Astrocyte of the spinal cord (primary cell): ENCODE results near the gene MISP3.

ENCODE experiments used
- DNase-seq: peaks from one replicate; pipeline ENCODE4 v3.0.0; 2011; ENCODE audit warnings: low read depth, low spot score
- H3K4me3 ChIP-seq: 2 replicates; pipeline ENCODE4 v1.5.1; 2011; ENCODE audit warnings: low read depth, mild to moderate bottlenecking, low read length, moderate library complexity
- in situ Hi-C: cut with HindIII; loops from 2 replicates; pipeline ENCODE4 v1.10.0; 2017; ENCODE audit warnings: low sequenced_read_pairs
- TF ChIP-seq, protein P1 (sequence below): IDR thresholded peaks from 2 replicates; pipeline ENCODE4 v1.5.1; 2012; ENCODE audit warnings: low read depth, mild to moderate bottlenecking, low read length, inconsistent platforms

Gene MISP3

DNA sequence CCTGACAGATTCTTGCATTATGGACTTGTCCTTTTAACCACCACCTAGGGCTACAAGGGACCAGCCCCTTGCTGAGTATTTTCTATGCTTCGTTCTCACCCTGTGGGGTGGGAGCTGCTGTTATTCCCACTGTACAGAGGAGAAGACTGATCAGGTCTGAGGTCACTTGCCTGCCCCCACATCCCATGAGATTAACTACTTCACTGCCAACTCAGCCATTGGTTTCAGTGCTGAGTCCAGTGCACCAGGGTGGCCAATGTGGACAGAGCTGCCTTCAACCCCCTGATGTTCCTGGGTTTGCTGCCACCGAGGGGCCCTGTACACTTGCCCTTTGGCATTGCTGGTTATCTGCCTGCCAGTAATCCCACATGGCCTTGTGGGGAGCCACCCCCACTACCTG lies 38.1 kb downstream of the MISP3 start:
- TF ChIP-seq, protein P1, sequence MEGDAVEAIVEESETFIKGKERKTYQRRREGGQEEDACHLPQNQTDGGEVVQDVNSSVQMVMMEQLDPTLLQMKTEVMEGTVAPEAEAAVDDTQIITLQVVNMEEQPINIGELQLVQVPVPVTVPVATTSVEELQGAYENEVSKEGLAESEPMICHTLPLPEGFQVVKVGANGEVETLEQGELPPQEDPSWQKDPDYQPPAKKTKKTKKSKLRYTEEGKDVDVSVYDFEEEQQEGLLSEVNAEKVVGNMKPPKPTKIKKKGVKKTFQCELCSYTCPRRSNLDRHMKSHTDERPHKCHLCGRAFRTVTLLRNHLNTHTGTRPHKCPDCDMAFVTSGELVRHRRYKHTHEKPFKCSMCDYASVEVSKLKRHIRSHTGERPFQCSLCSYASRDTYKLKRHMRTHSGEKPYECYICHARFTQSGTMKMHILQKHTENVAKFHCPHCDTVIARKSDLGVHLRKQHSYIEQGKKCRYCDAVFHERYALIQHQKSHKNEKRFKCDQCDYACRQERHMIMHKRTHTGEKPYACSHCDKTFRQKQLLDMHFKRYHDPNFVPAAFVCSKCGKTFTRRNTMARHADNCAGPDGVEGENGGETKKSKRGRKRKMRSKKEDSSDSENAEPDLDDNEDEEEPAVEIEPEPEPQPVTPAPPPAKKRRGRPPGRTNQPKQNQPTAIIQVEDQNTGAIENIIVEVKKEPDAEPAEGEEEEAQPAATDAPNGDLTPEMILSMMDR = no peak
- in situ Hi-C loops = no loop called here
- no peak for DNase-seq
- H3K4me3 ChIP-seq = no peak overlapping the region

DNA sequence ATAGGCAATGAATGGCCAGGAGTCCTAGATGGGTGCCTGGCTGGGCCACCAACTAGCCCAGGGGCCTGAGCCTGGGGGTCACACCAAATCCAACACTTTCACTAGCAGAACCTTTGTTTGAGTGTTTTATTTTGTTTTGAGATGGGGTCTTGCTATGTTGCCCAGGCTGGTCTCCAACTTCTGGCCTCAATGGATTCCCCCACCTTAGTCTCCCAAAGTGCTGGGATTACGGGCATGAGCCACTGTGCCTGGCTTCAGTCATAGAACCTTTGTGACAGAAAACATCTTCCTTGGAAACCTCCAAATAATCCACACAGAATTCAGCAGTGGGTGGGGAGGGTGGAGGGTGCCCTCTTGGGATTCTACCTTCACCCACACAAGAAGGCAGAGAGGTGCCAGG lies 38.9 kb downstream of the MISP3 start:
- no peak overlapping the region for H3K4me3 ChIP-seq
- DNase-seq = no peak
- in situ Hi-C loops = no loop called here
- TF ChIP-seq, protein P1 = no peak

DNA sequence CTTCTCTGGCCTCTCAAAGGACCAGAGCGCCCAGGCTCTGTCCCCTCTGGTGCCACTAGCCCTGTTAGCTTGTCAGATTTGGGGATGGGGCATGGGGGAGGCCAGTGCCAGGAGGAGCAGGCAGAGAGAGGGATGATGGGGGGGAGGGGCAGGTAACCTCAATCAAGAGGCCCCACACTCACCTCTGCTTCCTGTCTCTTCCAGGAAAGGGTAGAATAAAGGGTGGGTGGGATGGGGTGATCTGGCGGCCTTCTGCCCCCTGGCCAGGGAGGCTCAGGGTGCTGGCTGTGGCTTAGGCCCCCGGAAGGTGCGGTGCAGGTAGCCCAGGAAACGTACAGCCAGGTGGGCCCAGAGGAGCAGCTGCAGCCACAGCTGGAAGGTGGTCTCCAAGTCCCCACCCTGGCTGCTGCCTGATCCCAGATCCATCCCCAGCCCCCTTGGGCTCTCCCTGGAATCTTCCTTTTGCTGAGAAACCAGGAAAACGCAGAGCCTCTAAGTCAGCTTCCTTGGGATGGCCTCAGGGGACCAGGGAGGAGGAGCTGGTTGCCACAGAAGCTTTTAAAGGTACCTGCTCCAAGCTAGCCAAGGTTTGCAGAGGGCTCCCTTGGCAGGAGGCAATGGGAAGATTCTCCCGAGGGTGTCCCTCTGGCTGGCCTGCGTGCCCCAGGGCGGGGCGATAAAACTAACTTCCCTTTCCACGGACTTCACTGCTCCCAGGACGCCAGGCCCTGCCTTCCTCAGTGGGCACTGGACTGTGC lies 39.6 kb downstream of the MISP3 start:
- no peak overlapping the region for H3K4me3 ChIP-seq
- no peak for DNase-seq
- TF ChIP-seq, protein P1 = no peak
- in situ Hi-C loops = no loop called here

DNA sequence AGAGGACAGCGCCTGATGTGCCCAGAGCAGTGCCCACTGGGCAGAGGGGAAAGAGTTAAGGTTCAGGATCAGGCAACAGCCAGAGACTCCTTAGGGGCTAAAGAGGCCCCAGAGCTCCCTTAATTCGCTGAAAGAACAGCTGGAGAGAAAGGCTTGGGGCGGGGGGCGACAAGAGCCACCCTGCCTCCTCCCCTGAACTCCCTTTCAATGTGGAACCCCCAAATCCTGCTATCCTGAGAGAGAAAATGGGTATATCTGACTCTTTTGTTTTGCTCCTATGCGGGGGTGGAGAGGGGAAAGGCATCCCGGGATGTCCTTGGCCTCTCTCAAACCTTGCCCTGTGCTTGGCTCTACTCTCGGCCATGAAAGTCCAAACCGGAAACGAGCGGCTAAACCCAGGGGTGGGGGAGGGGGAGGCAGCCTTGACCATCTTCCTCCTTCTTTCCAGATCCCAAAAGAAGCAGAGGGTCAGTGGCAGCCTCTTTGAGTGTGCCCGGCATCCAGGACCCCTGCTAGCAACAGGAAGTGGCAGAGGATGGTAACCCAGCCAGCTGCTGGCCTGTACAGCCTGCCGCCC lies 40.3 kb downstream of the MISP3 start:
- no peak overlapping the region for H3K4me3 ChIP-seq
- no peak for DNase-seq
- TF ChIP-seq, protein P1 = no peak
- in situ Hi-C loops = no loop called here

DNA sequence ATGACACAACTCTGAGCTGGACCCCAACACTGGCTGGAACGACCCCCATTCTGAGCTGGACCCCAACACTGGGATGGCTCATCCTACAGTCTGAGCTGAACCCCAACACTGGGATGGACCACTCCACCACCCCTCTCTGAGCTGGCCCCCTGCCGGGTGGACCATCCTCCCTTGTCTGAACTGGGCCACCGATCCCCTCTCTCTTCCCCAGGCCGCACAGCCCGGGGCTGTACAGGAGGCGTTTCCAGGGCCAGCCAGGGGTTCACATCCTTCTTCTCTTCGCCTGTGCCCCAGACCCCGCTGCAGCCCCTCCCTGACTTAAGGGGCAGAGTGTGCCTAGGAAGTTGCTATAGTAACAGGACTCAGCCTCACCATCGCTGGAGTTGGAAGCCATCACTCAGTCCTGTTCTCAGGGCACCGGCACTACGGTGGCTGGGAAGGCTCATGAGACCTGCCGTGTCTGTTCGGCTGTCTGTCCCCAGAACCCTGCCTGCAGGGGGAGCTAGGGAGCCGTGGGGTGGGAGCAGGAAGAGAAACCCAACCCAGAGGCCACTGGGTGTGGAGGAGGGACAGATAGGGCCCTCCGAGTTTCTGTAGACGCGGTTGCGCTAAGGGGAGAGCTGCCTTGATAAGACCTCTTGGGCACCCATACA lies 41.3 kb downstream of the MISP3 start:
- TF ChIP-seq, protein P1 = peak; percentile 27
- H3K4me3 ChIP-seq = no peak overlapping the region
- in situ Hi-C loops = no loop called here
- DNase-seq = no peak

DNA sequence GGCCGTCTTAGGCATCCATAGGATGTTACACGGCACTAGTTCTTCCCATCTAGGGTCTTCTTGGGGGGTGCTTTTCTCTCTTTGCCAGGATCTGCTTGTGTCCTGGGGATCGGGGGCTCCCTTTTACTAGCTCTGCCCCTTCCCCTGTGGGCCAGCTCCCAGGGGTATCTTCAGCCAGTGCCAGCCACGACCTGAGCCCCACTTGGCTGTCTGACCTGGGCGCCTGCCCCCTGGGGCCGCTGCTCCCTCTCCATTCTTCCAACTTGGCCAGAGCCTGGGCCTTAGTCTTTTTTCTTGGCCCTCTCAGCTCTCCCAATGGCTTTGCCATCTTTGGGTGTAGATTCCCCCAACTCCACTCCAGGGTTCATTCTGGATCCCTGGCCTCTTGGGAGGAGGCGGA lies 41.9 kb downstream of the MISP3 start:
- TF ChIP-seq, protein P1 = no peak
- no peak overlapping the region for H3K4me3 ChIP-seq
- in situ Hi-C loops = no loop called here

More for the DNA sequence above, 41.9 kb downstream of the MISP3 start:
- no peak for DNase-seq
